Lower leg skin (tissue), 4 donors: Measurements from ENCODE around the gene VSIG1. TPM values are rescaled to one million over a fixed set of nuclear protein-coding genes. Genes with fewer than 3 reads are reported as not detected.

ENCODE experiments used
- DNase-seq, 2 donors: peaks; one replicate each; pipeline ENCODE4 v3.0.0-alpha.2; 2019; ENCODE audit warnings: low spot score in 2 of 2
- H3K4me3 ChIP-seq: fragments of 200-600 bp; sonication (generic); 2 replicates; pipeline ENCODE4 v1.5.1; 2017; ENCODE audit warnings: mild to moderate bottlenecking, low read depth; ENCODE audit not compliant: poor library complexity, severe bottlenecking
- CTCF ChIP-seq, 3 donors: fragments of 450-650 bp; IDR thresholded peaks; one replicate each; pipeline ENCODE4 v1.5.1; 2016; ENCODE audit warnings: antibody characterized with exemption in 3 of 3, mild to moderate bottlenecking in 3 of 3, moderate library complexity in 2 of 3
- POLR2A ChIP-seq, 2 donors: fragments of 450-650 bp; IDR thresholded peaks; one replicate each; pipeline ENCODE4 v1.6.1; 2016 to 2017; ENCODE audit warnings: antibody characterized with exemption in 2 of 2, mild to moderate bottlenecking in 1 of 2, moderate library complexity in 1 of 2
- WGBS, 2 donors: methylation state at CpG; one replicate each; pipeline ENCODE4 v1.1.5; 2018; 5-methylcytosine and 5-hydroxymethylcytosine counted together
- intact Hi-C: fragments of 100-400 bp; cut with DNase I; formaldehyde crosslinking; loops from one replicate; pipeline ENCODE4 v1.15.0; 2023; ENCODE audit warnings: low total_unique reads
- total RNA-seq, 4 donors: library from RNA; depleted of rRNA; stranded (reverse); fragments of >200 nt; gene quantifications; one replicate each; pipeline ENCODE4 v1.1.0, GENCODE V29; 2016

Gene VSIG1
- 1 to 10 TPM in 2 of 4 donors, not detected in 2; 1.2 to 1.6 TPM for total RNA-seq

- intact Hi-C loops, result no loop called here
- 75 to 87% methylated on average over 10 of the region's 10 CpGs for WGBS, 2 donors
- H3K4me3 ChIP-seq, result no peak within 1 kb of the TSS
- TF ChIP-seq CTCF (IDR thresholded peaks at IDR 0.05) (no peak), POLR2A (IDR thresholded peaks at IDR 0.05) (no peak)
- DNase-seq, result no peak
These were observed at the start of gene VSIG1 for GRCh38 chrX:108044554-108045256. TSS of gene VSIG1 (plus strand) at chrX:108045065. CDS start at chrX:108045131, 66 bp downstream.

- TF ChIP-seq CTCF (IDR thresholded peaks at IDR 0.05) (no peak), POLR2A (IDR thresholded peaks at IDR 0.05) (no peak)
- intact Hi-C loops, result no loop called here
- no peak overlapping the region for H3K4me3 ChIP-seq
- no peak for DNase-seq
- 80% methylated on average over 6 of the region's 6 CpGs for WGBS, 2 donors
These were observed 48.7 kb upstream of the VSIG1 start for GRCh38 chrX:107996124-107996523.

GRCh38 chrX:108000751-108001150 is 44.1 kb upstream of the VSIG1 start:
- peak in 1 of 2 donors; percentile 28 for DNase-seq
- no peak for TF ChIP-seq CTCF (IDR thresholded peaks at IDR 0.05)
- no peak for TF ChIP-seq POLR2A (IDR thresholded peaks at IDR 0.05)
- no peak overlapping the region for H3K4me3 ChIP-seq
- intact Hi-C loops, result no loop called here
- WGBS, 2 donors, result 57% methylated on average over 1 of the region's 2 CpGs; no CpG with 5 or more reads in 1 of the 2 donors

- 16 to 21% methylated on average over 6 to 11 of the region's 11 CpGs for WGBS, 2 donors
These were observed 43.5 kb upstream of the VSIG1 start for GRCh38 chrX:108001218-108001814.

GRCh38 chrX:108018656-108019381 is 26.0 kb upstream of the VSIG1 start:
- intact Hi-C loops, result no loop called here
- no peak for DNase-seq
- H3K4me3 ChIP-seq, result no peak overlapping the region
- TF ChIP-seq POLR2A (IDR thresholded peaks at IDR 0.05), result no peak
- TF ChIP-seq CTCF (IDR thresholded peaks at IDR 0.05), result no peak
- WGBS, 2 donors, result 63 to 84% methylated on average over 4 of the region's 4 CpGs

More at GRCh38 chrX:108001218-108001814, 43.5 kb upstream of the VSIG1 start:
- no peak for TF ChIP-seq CTCF (IDR thresholded peaks at IDR 0.05)
- TF ChIP-seq POLR2A (IDR thresholded peaks at IDR 0.05), result no peak
- no peak overlapping the region for H3K4me3 ChIP-seq
- intact Hi-C loops, result no loop called here
- peak in 1 of 2 donors; percentile 24 for DNase-seq
